ENCODE results near the gene TIMM50. TPM values are rescaled to one million over a fixed set of nuclear protein-coding genes. Genes with fewer than 3 reads are reported as not detected.

TIMM50 gene
- total RNA-seq, 2 donors from 2014 or later, result 54.1 to 75.5 TPM

- peaks cover 2% of the 10 kb centered on the region for H3K4me1 ChIP-seq (replicated peaks)
- H3K27me3 ChIP-seq (replicated peaks; ENCODE audit: insufficient read depth), result no peaks in the 10 kb centered on the region
- no peak for DNase-seq (ENCODE audit: low spot score)
- H3K27ac ChIP-seq, result no peak overlapping the region
- intact Hi-C loops (cut with DNase I), result no loop called here
- no peak for TF ChIP-seq POLR2A (IDR thresholded peaks at IDR 0.05)
- no peak for TF ChIP-seq CTCF (IDR thresholded peaks at IDR 0.05)
- TF ChIP-seq POLR2AphosphoS5 (IDR thresholded peaks at IDR 0.05), result peak; percentile 83
- H3K36me3 ChIP-seq, result peaks cover 16 to 41% of the 10 kb centered on the region in 2 donors
- no peak overlapping the region for H3K4me3 ChIP-seq
- 39% methylated on average over 3 of the region's 3 CpGs for WGBS
- H3K9me3 ChIP-seq, result no peaks in the 10 kb centered on the region
Observed at GRCh38 chr19:39463403-39463802, 17.2 kb upstream of the TIMM50 start.

DNA sequence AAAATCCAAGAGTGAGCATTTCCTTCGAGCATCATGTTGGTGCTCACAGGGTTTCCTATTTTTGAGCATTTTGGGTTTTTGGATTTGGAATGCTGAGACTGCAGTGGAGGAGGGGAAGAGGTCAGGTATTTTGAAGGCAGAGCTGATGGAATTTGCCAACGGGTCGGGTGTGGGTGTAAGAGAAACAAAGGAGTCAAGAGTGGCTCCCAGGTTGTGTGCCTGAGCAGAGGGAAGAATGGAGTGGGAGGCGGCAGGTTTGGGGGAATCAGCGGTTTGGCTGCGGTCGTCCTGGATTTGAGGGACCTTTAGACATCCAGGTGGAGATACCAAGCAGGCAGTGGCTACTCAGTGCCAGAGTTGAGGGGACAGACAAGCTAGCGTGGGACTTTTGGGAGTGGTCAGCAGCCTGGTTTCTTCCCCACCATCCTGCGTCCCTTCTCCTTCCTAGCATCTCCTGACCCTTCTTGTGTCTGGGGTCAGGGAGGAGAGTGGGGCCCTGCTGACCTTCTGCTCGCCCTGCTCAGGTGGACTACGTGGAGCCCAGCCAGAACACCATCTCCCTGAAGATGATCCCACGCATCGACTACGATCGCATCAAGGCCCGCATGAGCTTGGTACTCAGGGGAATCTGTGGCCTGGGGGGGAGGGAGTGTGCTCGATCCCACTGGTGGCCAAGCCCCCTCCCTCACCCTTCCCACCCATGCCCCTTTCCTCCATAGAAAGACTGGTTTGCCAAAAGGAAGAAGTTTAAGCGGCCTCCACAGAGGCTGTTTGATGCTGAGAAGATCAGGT, 14.5 kb upstream of the TIMM50 start:
- H3K36me3 ChIP-seq, result peaks cover 24 to 38% of the 10 kb centered on the region in 2 donors
- WGBS, result 94% methylated on average over 18 of the region's 18 CpGs
- peaks cover 2% of the 10 kb centered on the region for H3K4me1 ChIP-seq (replicated peaks)
- DNase-seq (ENCODE audit: low spot score), result no peak
- TF ChIP-seq POLR2A (IDR thresholded peaks at IDR 0.05), result no peak
- no peak for TF ChIP-seq CTCF (IDR thresholded peaks at IDR 0.05)
- no peak overlapping the region for H3K4me3 ChIP-seq
- no peak overlapping the region for H3K27ac ChIP-seq
- no peaks in the 10 kb centered on the region for H3K27me3 ChIP-seq (replicated peaks; ENCODE audit: insufficient read depth)
- H3K9me3 ChIP-seq, result no peaks in the 10 kb centered on the region
- intact Hi-C loops (cut with DNase I), result no loop called here

GRCh38 chr19:39467941-39468340, 12.7 kb upstream of the TIMM50 start:
- intact Hi-C loops (cut with DNase I), result no loop called here
- no peak overlapping the region for H3K4me3 ChIP-seq
- H3K36me3 ChIP-seq, result peaks cover 32 to 51% of the 10 kb centered on the region in 2 donors
- 100% methylated on average over 7 of the region's 7 CpGs for WGBS
- no peak for DNase-seq (ENCODE audit: low spot score)
- TF ChIP-seq POLR2AphosphoS5 (IDR thresholded peaks at IDR 0.05) (no peak), POLR2A (IDR thresholded peaks at IDR 0.05) (no peak), CTCF (IDR thresholded peaks at IDR 0.05) (no peak)
- H3K4me1 ChIP-seq (replicated peaks), result peaks cover 2% of the 10 kb centered on the region
- no peak overlapping the region for H3K27ac ChIP-seq
- H3K27me3 ChIP-seq (replicated peaks; ENCODE audit: insufficient read depth), result no peaks in the 10 kb centered on the region
- no peaks in the 10 kb centered on the region for H3K9me3 ChIP-seq

- intact Hi-C loops (cut with DNase I), result no loop called here
- H3K36me3 ChIP-seq, result peaks cover 33 to 56% of the 10 kb centered on the region in 2 donors
- TF ChIP-seq CTCF (IDR thresholded peaks at IDR 0.05) (no peak), POLR2AphosphoS5 (IDR thresholded peaks at IDR 0.05) (no peak), POLR2A (IDR thresholded peaks at IDR 0.05) (no peak)
Observed at GRCh38 chr19:39469036-39469435, 11.6 kb upstream of the TIMM50 start.

DNA sequence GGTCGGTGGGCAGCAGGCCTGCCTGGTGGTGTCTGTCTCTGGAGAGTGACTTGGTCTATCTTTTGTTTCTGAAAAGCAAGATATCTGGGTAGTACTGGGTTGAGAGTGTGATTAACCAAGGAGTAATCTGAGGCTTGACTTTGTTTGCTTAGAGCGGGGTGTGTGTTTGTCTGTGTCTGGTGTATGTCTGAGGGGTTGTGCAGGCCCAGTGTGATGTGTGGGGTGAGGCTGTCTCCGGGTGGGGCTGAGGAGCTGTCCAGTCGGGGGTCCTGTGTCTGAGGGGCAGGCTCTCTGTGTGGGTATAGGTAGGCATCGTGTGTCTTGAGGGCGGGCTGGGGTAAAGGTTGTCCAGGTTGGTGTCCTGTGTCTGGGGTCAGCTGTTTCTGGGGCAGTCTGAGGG, 11.1 kb upstream of the TIMM50 start:
- no peak overlapping the region for H3K4me3 ChIP-seq
- WGBS, result 79% methylated on average over 6 of the region's 6 CpGs
- no peak for DNase-seq (ENCODE audit: low spot score)
- TF ChIP-seq POLR2A (IDR thresholded peaks at IDR 0.05), result no peak
- no peak for TF ChIP-seq POLR2AphosphoS5 (IDR thresholded peaks at IDR 0.05)
- TF ChIP-seq CTCF (IDR thresholded peaks at IDR 0.05), result no peak
- peaks cover 33 to 56% of the 10 kb centered on the region in 2 donors for H3K36me3 ChIP-seq
- H3K27ac ChIP-seq, result no peak overlapping the region
- no peaks in the 10 kb centered on the region for H3K4me1 ChIP-seq (replicated peaks)
- H3K27me3 ChIP-seq (replicated peaks; ENCODE audit: insufficient read depth), result no peaks in the 10 kb centered on the region
- intact Hi-C loops (cut with DNase I), result no loop called here
- H3K9me3 ChIP-seq, result no peaks in the 10 kb centered on the region

More at GRCh38 chr19:39469036-39469435, 11.6 kb upstream of the TIMM50 start:
- H3K9me3 ChIP-seq, result no peaks in the 10 kb centered on the region
- H3K4me3 ChIP-seq, result no peak overlapping the region
- no peaks in the 10 kb centered on the region for H3K27me3 ChIP-seq (replicated peaks; ENCODE audit: insufficient read depth)
- H3K27ac ChIP-seq, result no peak overlapping the region
- H3K4me1 ChIP-seq (replicated peaks), result no peaks in the 10 kb centered on the region
- DNase-seq (ENCODE audit: low spot score), result no peak
- WGBS, result 88% methylated on average over 10 of the region's 11 CpGs

Measured in prostate gland (tissue), 2 donors.